Left lung (tissue), 10 donors: ENCODE results near the gene RAB14. TPM values are rescaled to one million over a fixed set of nuclear protein-coding genes. Genes with fewer than 3 reads are reported as not detected.

Source experiments
- ATAC-seq: fragments of 200-7000 bp; cut with Tn5 transposase; one replicate; pipeline ENCODE4 v1.9.1; 2020; ENCODE audit warnings: moderate library complexity
- DNase-seq, 4 donors: peaks; one replicate each; pipeline ENCODE4 v3.0.0-alpha.2; 2013 to 2020
- H3K27ac ChIP-seq, 2 donors: fragments of 200-600 bp; sonication (generic) in 1 of 2; one replicate each; pipeline versions ENCODE4 v1.5.0 to v1.8.0; 2020 to 2021
- H3K27me3 ChIP-seq, 2 donors: fragments of 200-600 bp; sonication (generic) in 1 of 2; one replicate each; pipeline versions ENCODE4 v1.5.0 to v1.8.0; 2020 to 2021
- H3K36me3 ChIP-seq, 2 donors: fragments of 200-600 bp; sonication (generic) in 1 of 2; one replicate each; pipeline versions ENCODE4 v1.5.0 to v1.8.0; 2020 to 2021
- H3K4me1 ChIP-seq, 2 donors: fragments of 200-600 bp; one replicate each; pipeline ENCODE4 v1.8.0; 2021
- H3K4me3 ChIP-seq, 2 donors: fragments of 200-600 bp; sonication (generic) in 1 of 2; one replicate each; pipeline versions ENCODE4 v1.5.0 to v1.8.0; 2020 to 2021; ENCODE audit warnings: mild to moderate bottlenecking in 1 of 2
- H3K9me3 ChIP-seq, 2 donors: fragments of 200-600 bp; sonication (generic) in 1 of 2; one replicate each; pipeline versions ENCODE4 v1.5.0 to v1.8.0; 2020 to 2021
- CTCF ChIP-seq, 2 donors: fragments of 200-600 bp; sonication (generic) in 1 of 2; IDR thresholded peaks; one replicate each; pipeline versions ENCODE4 v1.5.0 to v1.8.0; 2021; ENCODE audit warnings: antibody characterized with exemption in 2 of 2
- intact Hi-C, 2 donors: fragments of 100-400 bp; cut with DNase I; formaldehyde crosslinking; loops; one replicate each; pipeline versions ENCODE4 v1.11.2 to v1.14.2; 2022
- polyA plus RNA-seq, 6 donors: library from polyadenylated mRNA; unstranded; fragments of 120-200 nt; gene quantifications; one replicate each; pipeline ENCODE4 v1.2.1, GENCODE V29; 2013; ENCODE audit not compliant: insufficient read length in 6 of 6
- total RNA-seq, 2 donors: library from RNA; stranded (reverse); fragmentation: NEBNext Ultra II Directional; extraction: Animal tissue kit (Norgen Biotek cat#: 25700); gene quantifications; one replicate each; pipeline ENCODE4 v1.2.1, GENCODE V29; 2021
- donor health status: DM: no; HTN: yes; CAD: no.
- donor health status: DM: no; HTN: no; CAD: no.

RAB14 gene
- total and polyA plus RNA-seq, 8 donors: 81.0 to 111 (median 89.5) TPM

GRCh38 chr9:121187636-121188305 is 13.9 kb downstream of the RAB14 start:
- H3K9me3 ChIP-seq: no peaks in the 10 kb centered on the region
- H3K36me3 ChIP-seq: peaks cover 0 to 8% of the 10 kb centered on the region in 2 donors
- H3K4me3 ChIP-seq: no peak overlapping the region
- peaks cover 19 to 67% of the 10 kb centered on the region in 2 donors for H3K4me1 ChIP-seq
- intact Hi-C loops: no loop called here
- ATAC-seq (no peak), DNase-seq (no peak)
- H3K27ac ChIP-seq: no peak overlapping the region
- TF ChIP-seq CTCF (IDR thresholded peaks at IDR 0.05): no peak
- H3K27me3 ChIP-seq: no peaks in the 10 kb centered on the region

GRCh38 chr9:121185774-121186403 is 15.8 kb downstream of the RAB14 start:
- intact Hi-C loops: no loop called here
- Histone ChIP-seq H3K4me1 (peaks cover 8 to 61% of the 10 kb centered on the region in 2 donors), H3K4me3 (no peak overlapping the region), H3K36me3 (peaks cover 0 to 22% of the 10 kb centered on the region in 2 donors), H3K9me3 (no peaks in the 10 kb centered on the region), H3K27ac (peak overlapping the region in 1 of 2 donors; percentile 26), H3K27me3 (no peaks in the 10 kb centered on the region)
- no peak for TF ChIP-seq CTCF (IDR thresholded peaks at IDR 0.05)
- ATAC-seq: no peak
- DNase-seq: no peak

GRCh38 chr9:121185178-121185745 is 16.4 kb downstream of the RAB14 start:
- intact Hi-C loops: no loop called here
- ATAC-seq: no peak
- no peak for TF ChIP-seq CTCF (IDR thresholded peaks at IDR 0.05)

GRCh38 chr9:121184463-121184862 is 17.2 kb downstream of the RAB14 start:
- Histone ChIP-seq H3K4me3 (no peak overlapping the region), H3K9me3 (no peaks in the 10 kb centered on the region), H3K36me3 (peaks cover 0 to 37% of the 10 kb centered on the region in 2 donors), H3K27ac (no peak overlapping the region), H3K4me1 (peaks cover 8 to 66% of the 10 kb centered on the region in 2 donors), H3K27me3 (no peaks in the 10 kb centered on the region)
- no peak for ATAC-seq
- TF ChIP-seq CTCF (IDR thresholded peaks at IDR 0.05): no peak
- DNase-seq: no peak
- intact Hi-C loops: no loop called here

More at GRCh38 chr9:121185178-121185745, 16.4 kb downstream of the RAB14 start:
- no peak overlapping the region for H3K4me3 ChIP-seq
- no peaks in the 10 kb centered on the region for H3K9me3 ChIP-seq
- H3K27ac ChIP-seq: peak overlapping the region in 1 of 2 donors; percentile 26
- H3K36me3 ChIP-seq: peaks cover 0 to 29% of the 10 kb centered on the region in 2 donors
- no peaks in the 10 kb centered on the region for H3K27me3 ChIP-seq
- peaks cover 8 to 60% of the 10 kb centered on the region in 2 donors for H3K4me1 ChIP-seq
- no peak for DNase-seq
